ENCODE results near the gene TLCD1. TPM values are rescaled to one million over a fixed set of nuclear protein-coding genes. Genes with fewer than 3 reads are reported as not detected.

TLCD1 gene
- polyA plus RNA-seq, 1 experiment = 9.8 TPM

DNA sequence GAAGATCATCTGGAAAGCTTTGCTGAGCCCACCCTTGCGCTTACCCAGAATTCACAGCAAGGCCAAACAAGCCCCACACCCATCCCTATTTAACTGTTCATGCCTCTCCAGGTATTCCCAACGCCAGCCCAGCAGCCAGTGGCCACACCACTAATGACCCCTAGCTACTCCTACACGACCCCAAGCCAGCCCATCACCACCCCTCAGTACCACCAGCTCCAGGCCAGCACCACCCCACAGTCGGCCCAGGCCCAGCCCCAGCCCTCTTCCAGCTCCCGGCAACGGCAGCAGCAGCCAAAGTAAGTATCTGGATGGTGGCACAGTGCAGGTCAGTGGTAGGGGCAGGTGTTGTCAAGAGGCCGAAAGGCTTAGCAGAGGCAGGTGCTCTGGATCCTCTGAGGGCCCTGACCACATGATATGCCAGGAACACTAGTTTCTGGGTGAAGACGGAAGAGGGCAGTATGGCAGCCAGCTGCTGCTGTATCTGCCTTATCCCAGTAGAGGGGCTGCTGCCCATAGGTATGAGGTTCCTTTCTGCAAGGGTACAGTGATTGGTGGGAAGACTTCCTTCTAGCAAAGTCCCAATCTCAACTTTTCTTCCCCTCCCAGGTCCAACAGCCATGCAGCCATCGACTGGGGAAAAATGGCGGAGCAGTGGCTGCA, 25.1 kb downstream of the TLCD1 start:
- H3K27me3 ChIP-seq (ENCODE audit: control insufficient read depth, insufficient read depth, low read length) = no peaks in the 10 kb centered on the region
- ChIA-PET POLR2A (no interaction called here), CTCF (interaction anchor here (0.8 to 1.9 kb wide), 2 partner anchors 25 to 26 kb away, joined by 3 to 5 read pairs; no protein-coding TSS in a partner anchor)
- TF ChIP-seq, protein P1, sequence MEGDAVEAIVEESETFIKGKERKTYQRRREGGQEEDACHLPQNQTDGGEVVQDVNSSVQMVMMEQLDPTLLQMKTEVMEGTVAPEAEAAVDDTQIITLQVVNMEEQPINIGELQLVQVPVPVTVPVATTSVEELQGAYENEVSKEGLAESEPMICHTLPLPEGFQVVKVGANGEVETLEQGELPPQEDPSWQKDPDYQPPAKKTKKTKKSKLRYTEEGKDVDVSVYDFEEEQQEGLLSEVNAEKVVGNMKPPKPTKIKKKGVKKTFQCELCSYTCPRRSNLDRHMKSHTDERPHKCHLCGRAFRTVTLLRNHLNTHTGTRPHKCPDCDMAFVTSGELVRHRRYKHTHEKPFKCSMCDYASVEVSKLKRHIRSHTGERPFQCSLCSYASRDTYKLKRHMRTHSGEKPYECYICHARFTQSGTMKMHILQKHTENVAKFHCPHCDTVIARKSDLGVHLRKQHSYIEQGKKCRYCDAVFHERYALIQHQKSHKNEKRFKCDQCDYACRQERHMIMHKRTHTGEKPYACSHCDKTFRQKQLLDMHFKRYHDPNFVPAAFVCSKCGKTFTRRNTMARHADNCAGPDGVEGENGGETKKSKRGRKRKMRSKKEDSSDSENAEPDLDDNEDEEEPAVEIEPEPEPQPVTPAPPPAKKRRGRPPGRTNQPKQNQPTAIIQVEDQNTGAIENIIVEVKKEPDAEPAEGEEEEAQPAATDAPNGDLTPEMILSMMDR (IDR thresholded peaks at IDR 0.05; ENCODE audit: insufficient read depth, low read depth, low read length) = no peak
- H3K36me3 ChIP-seq (ENCODE audit: control insufficient read depth, insufficient read depth, low read length) = peaks cover 53% of the 10 kb centered on the region
- DNase-seq (ENCODE audit: low read depth) = no peak
- no peak overlapping the region for H3K4me3 ChIP-seq (ENCODE audit: low read depth, low read length)

- ChIA-PET CTCF (interaction anchor here (0.8 kb wide), 1 partner anchor 25 kb away, joined by 3 read pairs; no protein-coding TSS in a partner anchor), POLR2A (no interaction called here)
- no peak overlapping the region for H3K4me3 ChIP-seq (ENCODE audit: low read depth, low read length)
- no peaks in the 10 kb centered on the region for H3K27me3 ChIP-seq (ENCODE audit: control insufficient read depth, insufficient read depth, low read length)
- TF ChIP-seq, protein P1 (IDR thresholded peaks at IDR 0.05; ENCODE audit: insufficient read depth, low read depth, low read length) = no peak
- peaks cover 58% of the 10 kb centered on the region for H3K36me3 ChIP-seq (ENCODE audit: control insufficient read depth, insufficient read depth, low read length)
- no peak for DNase-seq (ENCODE audit: low read depth)
These were observed 25.8 kb downstream of the TLCD1 start for GRCh38 chr17:28700278-28700677.

DNA sequence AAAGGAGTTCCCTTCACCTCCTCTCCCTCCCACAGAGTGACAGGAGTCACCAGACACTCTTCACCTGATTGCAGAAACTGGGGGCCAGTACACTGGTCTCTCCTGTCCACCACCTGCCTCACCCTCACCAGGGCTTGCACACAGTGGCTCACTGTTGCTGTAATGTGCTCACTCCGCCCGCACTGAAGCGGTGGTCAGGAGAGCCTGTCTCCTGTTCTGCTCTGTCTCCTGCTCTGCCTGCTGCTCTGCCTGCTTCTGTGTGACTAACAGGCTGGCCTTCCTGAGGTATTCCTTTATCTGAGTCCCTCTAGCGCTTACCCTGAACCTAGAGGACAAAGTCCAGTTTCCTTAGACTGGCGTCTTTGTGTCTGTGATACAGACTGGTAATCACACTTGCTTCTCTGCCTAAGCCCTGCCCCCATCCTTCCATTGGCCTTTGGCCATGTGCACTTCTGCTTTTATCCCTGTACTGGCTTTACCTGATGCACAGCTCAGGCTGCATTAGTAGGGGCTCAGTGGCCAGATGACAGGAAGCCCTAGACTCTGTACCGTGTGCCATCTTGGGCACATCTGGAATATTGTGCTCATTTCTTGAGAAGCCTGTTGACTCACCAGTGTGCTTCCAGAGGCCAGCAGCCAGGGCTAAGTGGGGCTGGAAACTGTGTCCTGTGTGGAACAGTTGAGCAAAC, 27.6 kb downstream of the TLCD1 start:
- peaks cover 66% of the 10 kb centered on the region for H3K36me3 ChIP-seq (ENCODE audit: control insufficient read depth, insufficient read depth, low read length)
- DNase-seq (ENCODE audit: low read depth) = no peak
- no peak overlapping the region for H3K4me3 ChIP-seq (ENCODE audit: low read depth, low read length)
- TF ChIP-seq, protein P1 (IDR thresholded peaks at IDR 0.05; ENCODE audit: insufficient read depth, low read depth, low read length) = no peak
- ChIA-PET POLR2A (no interaction called here), CTCF (no interaction called here)
- no peaks in the 10 kb centered on the region for H3K27me3 ChIP-seq (ENCODE audit: control insufficient read depth, insufficient read depth, low read length)

DNA sequence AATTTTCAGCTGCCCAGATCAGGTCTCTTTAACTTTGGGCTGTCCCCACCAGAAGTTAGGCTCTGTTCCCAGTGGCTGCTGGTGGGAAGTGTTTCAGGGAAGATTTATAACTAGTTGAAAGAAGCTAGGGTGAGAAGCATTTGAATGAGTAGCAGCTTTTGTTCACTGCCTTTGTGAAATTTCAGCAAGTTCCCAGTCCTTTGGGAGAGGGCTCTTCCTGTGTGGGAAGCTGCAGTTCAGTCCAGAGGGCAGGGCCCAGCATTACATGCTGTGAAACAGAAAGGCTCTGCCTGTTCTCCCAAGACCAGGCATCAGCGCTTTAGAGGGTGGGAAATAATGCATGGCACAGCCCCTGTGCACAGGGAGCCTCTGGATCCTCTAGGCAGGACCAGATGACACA, 32.2 kb downstream of the TLCD1 start:
- Histone ChIP-seq H3K27me3 (ENCODE audit: control insufficient read depth, insufficient read depth, low read length) (no peaks in the 10 kb centered on the region), H3K36me3 (ENCODE audit: control insufficient read depth, insufficient read depth, low read length) (peaks cover 55% of the 10 kb centered on the region), H3K4me3 (ENCODE audit: low read depth, low read length) (no peak overlapping the region)
- TF ChIP-seq, protein P1 (IDR thresholded peaks at IDR 0.05; ENCODE audit: insufficient read depth, low read depth, low read length) = no peak
- ChIA-PET CTCF (interaction anchor here (1.3 kb wide), 1 partner anchor 16 kb away, joined by 4 read pairs; no protein-coding TSS in a partner anchor), POLR2A (no interaction called here)
- DNase-seq (ENCODE audit: low read depth) = no peak

DNA sequence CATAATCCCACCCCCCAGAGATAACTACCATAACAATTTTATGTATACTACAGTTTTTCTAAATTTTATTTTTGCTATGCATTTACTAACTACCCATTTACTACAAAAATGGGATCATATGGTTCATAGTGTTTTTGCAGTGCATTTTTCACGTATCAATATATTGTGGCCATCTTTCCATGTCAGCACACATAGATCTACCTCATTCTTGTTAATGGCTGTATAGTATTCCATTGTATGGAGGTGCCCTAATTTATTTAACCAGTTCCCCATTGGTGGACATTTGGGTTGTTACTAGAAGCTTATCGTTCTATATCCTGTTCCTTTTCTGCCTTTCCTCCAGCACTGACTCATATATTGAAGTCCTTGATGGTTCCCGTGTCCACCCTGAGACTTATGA, 37.0 kb downstream of the TLCD1 start:
- CTCF ChIA-PET = no interaction called here
- POLR2A ChIA-PET = no interaction called here
- no peak overlapping the region for H3K4me3 ChIP-seq (ENCODE audit: low read depth, low read length)
- peaks cover 58% of the 10 kb centered on the region for H3K36me3 ChIP-seq (ENCODE audit: control insufficient read depth, insufficient read depth, low read length)
- DNase-seq (ENCODE audit: low read depth) = no peak
- no peaks in the 10 kb centered on the region for H3K27me3 ChIP-seq (ENCODE audit: control insufficient read depth, insufficient read depth, low read length)
- TF ChIP-seq, protein P1 (IDR thresholded peaks at IDR 0.05; ENCODE audit: insufficient read depth, low read depth, low read length) = no peak

Data from BJ (cell line).